Glutamatergic neuron (in vitro differentiated cells): ENCODE measurements around the gene EPN3. TPM values are rescaled to one million over a fixed set of nuclear protein-coding genes. Genes with fewer than 3 reads are reported as not detected.

ENCODE experiments used
- DNase-seq: peaks from one replicate; pipeline ENCODE4 v3.0.0; 2022
- H3K27ac Mint-ChIP-seq: one replicate; pipeline ENCODE4 v1.8.0; 2020; ENCODE audit warnings: mild to moderate bottlenecking, mixed read lengths, inconsistent platforms; ENCODE audit not compliant: unreplicated experiment
- H3K27me3 Mint-ChIP-seq: one replicate; pipeline ENCODE4 v1.8.0; 2020; ENCODE audit warnings: mild to moderate bottlenecking, moderate library complexity, mixed read lengths, inconsistent platforms; ENCODE audit not compliant: unreplicated experiment
- H3K36me3 Mint-ChIP-seq: one replicate; pipeline ENCODE4 v1.8.0; 2020; ENCODE audit warnings: mild to moderate bottlenecking, mixed read lengths, inconsistent platforms; ENCODE audit not compliant: unreplicated experiment
- H3K4me1 Mint-ChIP-seq: one replicate; pipeline ENCODE4 v1.8.0; 2020; ENCODE audit warnings: mild to moderate bottlenecking, low read depth, mixed read lengths, inconsistent platforms; ENCODE audit not compliant: unreplicated experiment
- H3K4me3 Mint-ChIP-seq: one replicate; pipeline ENCODE4 v1.8.0; 2020; ENCODE audit warnings: mild to moderate bottlenecking, mixed read lengths, inconsistent platforms; ENCODE audit not compliant: unreplicated experiment
- H3K9me3 Mint-ChIP-seq: one replicate; pipeline ENCODE4 v1.8.0; 2020; ENCODE audit warnings: mild to moderate bottlenecking, moderate library complexity, mixed read lengths, inconsistent platforms; ENCODE audit not compliant: unreplicated experiment
- CTCF ChIP-seq: fragments of 200-600 bp; sonication (generic); IDR thresholded peaks from one replicate; pipeline ENCODE4 v1.5.0; 2021; ENCODE audit not compliant: partially characterized antibody, unreplicated experiment
- total RNA-seq: library from RNA; stranded (reverse); fragmentation: NEBNext Ultra II Directional; extraction: Animal tissue kit (Norgen Biotek cat#: 25700); gene quantifications from one replicate; pipeline ENCODE4 v1.2.1, GENCODE V29; 2021; ENCODE audit not compliant: unreplicated experiment

Gene EPN3
- total RNA-seq, 1 donor from 2014 or later: 0.12 TPM

GRCh38 chr17:50488880-50489279 lies 43.7 kb upstream of the EPN3 start:
- no peak overlapping the region for H3K27ac Mint-ChIP-seq
- H3K9me3 Mint-ChIP-seq: no peaks in the 10 kb centered on the region
- TF ChIP-seq CTCF: no peak
- DNase-seq: no peak
- no peak overlapping the region for H3K4me3 Mint-ChIP-seq
- H3K27me3 Mint-ChIP-seq: peaks cover 1% of the 10 kb centered on the region
- H3K4me1 Mint-ChIP-seq: no peaks in the 10 kb centered on the region
- H3K36me3 Mint-ChIP-seq: no peaks in the 10 kb centered on the region

- no peaks in the 10 kb centered on the region for H3K4me1 Mint-ChIP-seq
- no peaks in the 10 kb centered on the region for H3K9me3 Mint-ChIP-seq
- no peak for TF ChIP-seq CTCF
- no peak overlapping the region for H3K27ac Mint-ChIP-seq
- H3K27me3 Mint-ChIP-seq: peaks cover 3% of the 10 kb centered on the region
- no peak for DNase-seq
- no peak overlapping the region for H3K4me3 Mint-ChIP-seq
- no peaks in the 10 kb centered on the region for H3K36me3 Mint-ChIP-seq
Observed at GRCh38 chr17:50491505-50491904, 41.0 kb upstream of the EPN3 start.

GRCh38 chr17:50492214-50492613 lies 40.3 kb upstream of the EPN3 start:
- no peak for TF ChIP-seq CTCF
- Mint-ChIP-seq H3K4me1 (no peaks in the 10 kb centered on the region), H3K27ac (no peak overlapping the region), H3K4me3 (no peak overlapping the region), H3K27me3 (peaks cover 3% of the 10 kb centered on the region), H3K9me3 (no peaks in the 10 kb centered on the region), H3K36me3 (no peaks in the 10 kb centered on the region)
- DNase-seq: no peak

GRCh38 chr17:50493744-50494143 lies 38.8 kb upstream of the EPN3 start:
- no peak for DNase-seq
- Mint-ChIP-seq H3K27ac (no peak overlapping the region), H3K27me3 (peaks cover 3% of the 10 kb centered on the region), H3K4me3 (no peak overlapping the region), H3K9me3 (no peaks in the 10 kb centered on the region), H3K4me1 (no peaks in the 10 kb centered on the region), H3K36me3 (no peaks in the 10 kb centered on the region)
- no peak for TF ChIP-seq CTCF

GRCh38 chr17:50495217-50495823 lies 37.2 kb upstream of the EPN3 start:
- Mint-ChIP-seq H3K36me3 (no peaks in the 10 kb centered on the region), H3K9me3 (no peaks in the 10 kb centered on the region), H3K4me3 (no peak overlapping the region), H3K27me3 (peaks cover 2% of the 10 kb centered on the region), H3K4me1 (no peaks in the 10 kb centered on the region), H3K27ac (no peak overlapping the region)
- TF ChIP-seq CTCF: no peak
- no peak for DNase-seq
